HG02981 (cell line): ENCODE data around the gene TMTC2.
"Not testable (repeated sequence)": the region's sequence is repeated elsewhere in the genome, so short reads cannot be mapped to it uniquely, and the experiment has no call there.

Experiments
- ATAC-seq: cut with Tn5 transposase; IDR thresholded peaks from one replicate; pipeline ENCODE4 v1.9.1; 2021; ENCODE audit warnings: mild to moderate bottlenecking, moderate library complexity; ENCODE audit not compliant: unreplicated experiment

The TMTC2 gene

DNA sequence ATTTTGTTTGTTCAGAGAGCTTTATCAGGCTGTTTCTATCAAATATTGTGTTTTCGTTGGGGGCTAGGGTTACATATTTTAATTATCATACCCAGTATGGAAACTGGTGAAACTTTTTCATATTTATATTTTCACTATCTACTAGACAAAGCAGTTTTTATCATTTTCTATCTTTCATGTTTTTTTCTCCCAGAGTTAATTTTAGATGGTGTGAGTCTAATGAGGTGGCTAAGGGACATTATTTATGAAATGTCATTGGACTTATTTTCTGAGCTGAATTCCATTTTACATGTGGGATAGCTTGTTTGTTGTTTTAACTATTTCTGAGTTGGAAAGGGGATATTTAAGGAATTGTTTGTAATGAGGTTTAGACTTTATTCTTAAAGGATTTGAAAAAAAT, 100.3 kb downstream of the TMTC2 start:
- ATAC-seq, result no peak

DNA sequence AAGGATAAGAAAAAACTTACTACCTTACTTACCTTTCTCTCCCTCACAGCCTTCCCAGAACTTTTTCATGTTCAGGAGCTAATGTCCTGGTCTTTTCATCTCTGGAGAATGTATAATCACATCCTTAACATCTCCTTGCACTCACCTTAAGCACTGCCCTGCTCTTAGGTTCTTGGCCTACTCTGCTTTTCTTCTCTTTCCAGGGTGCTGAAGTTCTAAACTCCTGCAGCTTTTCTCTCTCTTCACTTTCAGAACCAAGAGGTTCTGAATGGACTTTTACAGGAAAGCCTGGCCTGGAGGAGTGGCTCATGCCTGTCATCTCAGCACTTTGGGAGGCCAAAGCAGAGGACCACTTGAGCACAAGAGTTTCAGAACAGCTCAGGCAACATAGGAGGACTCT, 101.9 kb downstream of the TMTC2 start:
- no peak for ATAC-seq

GRCh38 chr12:82789674-82790073, 103.0 kb downstream of the TMTC2 start:
- ATAC-seq, result no peak

DNA sequence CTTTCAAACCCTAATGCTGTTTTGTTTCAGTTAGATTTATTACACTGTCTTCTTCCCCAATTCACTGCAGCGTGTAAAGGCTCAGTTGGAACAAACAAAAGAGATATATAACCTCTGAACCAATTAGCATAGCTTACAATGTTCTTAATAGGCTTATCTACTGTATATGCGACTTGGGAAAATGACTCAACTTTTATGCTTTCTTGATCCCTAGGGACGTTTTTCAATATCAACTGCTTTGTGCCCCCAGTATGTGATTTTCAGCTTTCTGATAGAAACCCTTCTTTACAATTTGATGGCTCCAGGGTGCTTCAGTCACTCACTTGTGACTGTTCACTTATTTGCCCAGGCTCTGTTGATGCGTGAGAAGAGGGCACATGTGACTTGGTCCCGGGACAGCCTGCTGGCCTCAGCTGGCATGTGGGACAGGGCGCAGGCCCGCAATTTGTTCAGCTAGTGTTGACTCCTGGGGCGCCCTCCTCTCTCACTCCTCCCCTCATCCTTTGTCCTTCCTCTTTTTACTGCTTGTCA, 107.1 kb downstream of the TMTC2 start:
- ATAC-seq, result no peak

GRCh38 chr12:82797480-82797879, 110.8 kb downstream of the TMTC2 start:
- no peak for ATAC-seq

DNA sequence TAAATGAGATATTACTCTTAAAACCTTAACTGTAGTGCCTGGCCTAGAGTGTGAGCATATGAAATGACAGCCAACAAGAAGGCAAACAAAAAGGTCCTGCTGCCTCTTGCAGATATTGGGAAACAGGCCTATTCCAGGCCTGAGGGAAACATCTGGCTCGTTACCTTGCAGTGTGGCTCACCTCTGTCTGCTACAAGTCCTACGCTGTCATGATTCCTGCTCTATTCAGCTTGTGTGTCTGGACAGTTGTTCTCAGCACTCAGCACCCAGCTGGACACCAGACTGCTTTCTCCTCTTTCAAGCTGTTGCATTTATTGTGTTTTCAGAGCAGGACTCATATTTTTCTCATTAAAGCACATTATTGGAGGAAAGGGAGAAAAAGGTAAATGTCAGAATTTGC, 113.5 kb downstream of the TMTC2 start:
- ATAC-seq, result no peak

DNA sequence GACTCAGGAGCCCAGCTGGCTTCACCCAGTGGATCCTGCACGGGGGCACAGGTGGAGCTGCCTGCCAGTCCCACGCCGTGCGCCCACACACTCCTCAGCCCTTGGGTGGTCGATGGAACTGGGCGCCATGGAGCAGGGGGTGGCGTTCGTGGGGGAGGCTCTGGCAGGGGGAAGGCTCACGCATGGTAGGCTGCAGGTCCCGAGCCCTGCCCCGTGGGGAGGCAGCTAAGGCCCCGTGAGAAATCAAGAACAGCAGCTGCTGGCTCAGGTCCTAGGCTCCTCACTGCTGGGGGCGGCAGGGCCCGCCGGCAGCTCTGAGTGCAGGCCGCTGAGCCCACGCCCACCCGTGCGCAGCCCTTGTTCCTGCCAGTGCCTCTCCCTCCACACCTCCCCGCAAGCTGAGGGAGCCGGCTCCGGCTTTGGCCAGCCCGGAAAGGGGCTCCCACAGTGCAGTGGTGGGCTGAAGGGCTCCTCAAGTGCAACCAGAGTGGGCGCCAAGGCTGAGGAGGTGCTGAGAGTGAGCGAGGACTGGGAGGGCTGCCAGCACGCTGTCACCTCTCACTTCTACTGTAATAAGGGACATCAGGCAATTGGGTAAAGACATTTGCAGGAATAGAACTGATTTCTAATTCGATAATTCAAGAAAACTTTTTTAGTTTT, 115.4 kb downstream of the TMTC2 start:
- no peak for ATAC-seq

- ATAC-seq, result no peak
These were observed 116.5 kb downstream of the TMTC2 start for GRCh38 chr12:82803201-82803600.

GRCh38 chr12:82804601-82805000, 117.9 kb downstream of the TMTC2 start:
- no peak for ATAC-seq

DNA sequence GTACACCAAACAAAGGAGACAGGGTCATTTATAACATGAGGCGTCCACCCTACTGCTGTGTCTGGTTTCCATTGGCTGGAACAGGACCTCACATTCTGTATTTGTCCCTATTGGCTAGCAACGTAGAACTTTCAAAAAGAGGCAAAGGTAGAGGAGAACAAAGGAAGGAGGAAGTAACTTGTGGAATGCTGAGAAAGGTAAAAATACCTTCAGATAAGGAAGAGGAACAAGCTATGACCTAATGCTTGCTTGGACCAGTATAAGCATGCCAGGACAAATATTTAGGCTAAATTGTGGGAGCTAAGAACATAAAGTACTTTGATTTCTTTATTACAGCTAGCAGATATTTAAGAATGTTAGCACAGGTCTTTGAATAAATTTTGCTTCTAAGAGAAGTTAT, 118.3 kb downstream of the TMTC2 start:
- not testable (repeated sequence) for ATAC-seq

GRCh38 chr12:82805812-82806497, 119.2 kb downstream of the TMTC2 start:
- ATAC-seq, result no peak

GRCh38 chr12:82807132-82807737, 120.5 kb downstream of the TMTC2 start:
- ATAC-seq, result no peak

DNA sequence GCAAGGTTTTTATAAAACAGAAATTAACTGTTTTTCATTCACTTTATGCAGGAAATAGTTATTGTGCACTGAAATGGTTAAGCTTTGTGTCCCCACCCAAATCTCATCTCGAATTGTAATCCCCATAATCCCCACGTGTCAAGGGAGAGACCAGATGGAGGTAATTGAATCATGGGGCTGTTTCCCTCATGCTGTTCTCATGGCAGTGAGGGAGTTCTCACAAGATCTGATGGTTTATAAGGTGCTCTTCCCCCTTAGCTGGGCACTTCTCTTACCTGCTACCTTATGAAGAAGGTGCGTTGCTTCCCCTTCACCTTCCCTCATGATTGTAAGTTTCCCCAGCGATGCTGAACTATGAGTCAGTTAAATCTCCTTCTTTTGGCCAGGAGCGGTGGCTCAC, 123.9 kb downstream of the TMTC2 start:
- ATAC-seq, result no peak

- ATAC-seq, result no peak
These were observed 130.7 kb downstream of the TMTC2 start for GRCh38 chr12:82817368-82817767.

DNA sequence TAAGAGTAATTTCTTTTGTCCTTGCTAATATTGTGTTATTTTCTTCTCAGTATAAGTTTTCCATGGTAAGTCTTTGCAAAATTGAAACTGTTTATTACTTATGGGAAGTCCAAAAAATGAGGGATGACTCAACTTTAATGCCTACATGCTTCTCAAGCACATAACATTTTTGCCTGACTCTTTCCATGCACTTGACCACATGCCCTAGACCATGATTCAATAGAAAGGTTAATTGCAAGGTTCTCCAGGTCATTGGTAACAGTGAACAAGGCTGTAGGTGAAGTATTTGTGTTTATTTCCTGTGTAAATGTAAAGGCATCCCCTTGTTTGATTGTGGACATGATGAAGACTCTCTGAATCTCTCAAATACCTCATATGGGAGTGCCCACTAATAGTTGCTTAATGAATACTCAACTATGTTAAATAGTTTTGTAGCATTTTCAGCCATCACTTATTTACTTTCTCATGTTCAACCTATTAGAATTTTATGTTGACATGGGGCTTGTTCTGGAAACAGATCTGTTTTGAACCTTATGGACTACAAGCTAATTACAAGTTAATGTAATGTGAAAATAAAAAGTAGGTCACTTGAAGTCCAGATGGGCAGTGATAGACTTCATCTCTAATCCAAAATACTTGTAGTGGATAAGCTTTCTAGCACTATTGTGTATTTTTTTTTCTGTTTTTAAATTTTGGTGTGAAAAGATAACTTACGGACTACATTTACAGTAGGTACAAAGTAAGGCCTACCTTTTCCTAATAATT, 131.7 kb downstream of the TMTC2 start:
- no peak for ATAC-seq

- ATAC-seq, result no peak
These were observed 139.8 kb downstream of the TMTC2 start for GRCh38 chr12:82826505-82826904.

DNA sequence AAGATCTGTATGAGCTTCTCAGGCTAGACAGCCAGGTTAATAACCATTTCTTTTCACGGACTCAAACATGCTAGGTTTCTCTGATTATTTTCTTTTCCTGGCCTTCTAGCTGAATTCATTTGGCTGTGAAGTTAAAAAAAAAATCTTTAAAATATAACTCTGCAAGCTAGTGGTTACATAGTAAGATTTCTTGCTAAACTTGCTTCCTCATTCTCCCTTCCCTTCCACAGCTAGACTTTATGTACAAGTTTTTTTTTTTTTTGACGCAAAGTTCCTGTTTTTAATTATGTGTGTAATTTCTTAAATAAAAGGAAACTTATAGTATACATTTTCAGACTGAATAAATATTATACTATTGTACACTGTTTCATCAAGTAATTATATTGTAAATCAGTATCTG, 145.4 kb downstream of the TMTC2 start:
- no peak for ATAC-seq

- no peak for ATAC-seq
These were observed 146.3 kb downstream of the TMTC2 start for GRCh38 chr12:82832981-82833380.

GRCh38 chr12:82833481-82833880, 146.8 kb downstream of the TMTC2 start:
- no peak for ATAC-seq

DNA sequence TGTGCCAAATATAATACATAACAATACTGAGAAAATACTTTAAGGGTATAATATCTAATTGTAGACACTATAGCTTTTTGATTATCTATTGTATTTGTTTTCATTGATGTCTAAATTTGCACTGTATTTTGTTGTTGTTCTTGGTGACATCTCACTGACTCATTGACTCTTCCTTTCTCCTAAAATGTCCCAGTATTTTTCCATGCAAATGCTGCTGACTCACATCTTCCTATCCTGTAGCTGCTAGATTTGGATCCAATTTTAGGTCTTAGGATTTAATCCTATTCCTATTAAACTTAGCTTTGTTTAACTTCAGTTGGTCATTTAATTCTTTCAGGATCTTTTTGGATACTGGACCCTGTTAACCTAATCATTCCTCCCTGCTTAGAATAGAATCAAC, 148.5 kb downstream of the TMTC2 start:
- ATAC-seq, result no peak

DNA sequence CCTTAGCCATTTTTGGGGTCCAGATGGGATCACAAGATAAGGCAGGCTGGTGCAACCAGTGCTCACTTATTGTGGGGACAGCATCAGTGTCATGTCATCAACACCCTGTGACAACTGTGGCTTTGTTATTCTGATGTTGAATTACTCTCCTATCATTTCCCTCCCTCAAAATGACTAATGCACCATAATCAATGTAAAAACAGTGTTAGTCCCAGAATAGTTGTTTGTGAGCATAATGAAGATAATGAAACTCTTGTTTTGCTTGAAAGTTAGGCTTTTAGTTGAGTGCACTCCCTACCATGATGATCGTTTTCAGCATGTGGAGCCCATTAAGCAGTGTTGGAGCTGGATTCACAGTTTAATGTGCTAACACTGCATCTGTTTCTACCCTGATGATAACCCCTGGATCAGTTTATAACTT, 151.4 kb downstream of the TMTC2 start:
- no peak for ATAC-seq
